ENCODE results near the gene CA10.

The CA10 gene

DNA sequence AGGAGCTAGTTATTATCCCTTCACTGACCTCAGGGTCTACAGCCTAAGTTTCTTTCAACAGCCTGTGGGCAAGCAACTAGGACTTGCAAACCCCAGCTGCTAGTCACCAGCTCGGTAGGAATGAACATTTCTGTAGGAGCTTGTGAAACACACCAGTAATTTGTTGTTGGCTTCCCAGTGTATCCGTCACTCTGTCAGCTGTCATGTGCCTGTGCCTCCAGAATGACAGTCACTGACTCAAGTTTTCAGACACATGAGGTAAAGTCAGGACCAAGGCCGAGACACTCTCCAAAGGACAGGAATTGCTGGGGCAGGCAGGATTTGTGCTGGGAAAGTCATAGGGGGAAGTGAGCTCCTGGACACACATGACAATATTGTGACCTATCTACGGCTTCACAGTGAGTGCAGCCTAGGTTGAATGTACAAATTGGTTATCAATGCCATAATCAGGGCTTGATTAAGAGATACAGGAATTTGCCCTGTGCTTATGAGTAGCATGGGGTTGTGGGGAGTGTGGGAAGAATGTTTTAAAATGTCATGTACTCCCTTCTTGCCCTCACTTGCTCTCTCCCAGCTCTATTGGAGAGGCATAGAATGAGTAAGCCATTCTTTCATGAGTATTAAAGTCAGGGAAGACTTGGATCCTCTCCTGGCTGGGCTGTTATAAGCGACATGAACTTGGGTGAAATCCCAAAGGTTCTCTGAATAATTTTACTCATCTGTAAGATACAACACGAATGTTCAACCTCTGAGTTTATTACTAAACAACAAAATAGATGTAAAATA, 506.8 kb downstream of the CA10 start:
- no peak for DNase-seq (ENCODE audit: low read depth in 2 of 2)

DNA sequence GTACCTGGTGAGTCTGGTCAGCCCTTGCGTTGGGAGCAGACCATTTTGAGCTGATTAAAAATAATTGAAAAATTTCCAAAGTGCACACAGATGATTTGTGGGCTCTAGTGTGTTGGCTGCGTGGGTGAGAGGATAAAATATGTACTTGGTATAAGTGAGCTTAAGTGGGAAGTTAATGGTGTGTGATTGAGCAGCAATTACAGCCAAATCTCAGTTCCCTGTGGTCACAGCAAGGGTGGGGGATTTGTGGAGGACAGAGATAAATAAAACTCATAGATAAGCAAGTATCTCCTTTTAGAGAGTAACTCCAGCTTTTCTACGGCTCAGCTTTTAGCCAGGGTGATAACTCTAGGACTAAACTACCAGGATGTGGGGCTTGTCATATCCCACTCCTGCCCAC, 507.7 kb downstream of the CA10 start:
- no peak for DNase-seq (ENCODE audit: low read depth in 2 of 2)

DNA sequence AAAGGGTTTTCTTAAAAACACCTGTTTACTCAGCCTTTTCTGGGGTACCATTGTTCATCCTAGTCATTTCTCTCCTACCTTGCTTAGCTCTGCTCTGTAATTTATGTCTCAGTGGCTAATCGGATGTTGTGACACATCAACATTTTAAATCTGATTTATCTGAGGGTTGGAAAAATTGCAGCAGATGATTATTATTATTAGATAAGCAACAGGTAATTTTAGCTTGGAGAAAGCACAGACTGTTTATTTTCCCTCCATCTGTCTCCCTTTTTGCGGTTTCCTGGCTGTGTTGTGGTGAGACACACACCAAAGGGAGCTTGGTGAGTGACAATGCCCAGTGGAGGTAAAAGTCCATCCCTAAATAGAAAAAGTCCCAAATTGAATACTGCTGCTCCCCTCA, 508.3 kb downstream of the CA10 start:
- DNase-seq (ENCODE audit: low read depth in 2 of 2), result no peak

DNA sequence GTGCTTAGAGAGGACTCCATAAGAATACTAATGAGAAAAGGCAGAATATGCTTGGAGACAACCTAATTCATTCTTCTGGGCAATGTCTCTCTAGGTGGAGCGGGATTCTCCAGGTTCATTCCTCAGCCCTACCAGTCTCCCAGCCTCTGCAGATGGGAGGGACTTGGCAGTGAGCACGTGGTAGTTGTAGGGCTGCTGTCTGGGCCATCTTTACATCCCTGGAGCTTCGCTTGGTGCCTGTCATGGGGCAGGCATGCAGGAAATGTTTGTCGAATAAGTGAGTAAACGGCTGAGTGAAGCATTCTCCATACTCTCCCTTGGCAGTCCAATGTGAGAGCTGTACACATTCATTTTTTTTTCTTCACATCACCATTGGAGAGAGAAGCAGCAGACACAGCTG, 510.7 kb downstream of the CA10 start:
- DNase-seq (ENCODE audit: low read depth in 2 of 2), result no peak

DNA sequence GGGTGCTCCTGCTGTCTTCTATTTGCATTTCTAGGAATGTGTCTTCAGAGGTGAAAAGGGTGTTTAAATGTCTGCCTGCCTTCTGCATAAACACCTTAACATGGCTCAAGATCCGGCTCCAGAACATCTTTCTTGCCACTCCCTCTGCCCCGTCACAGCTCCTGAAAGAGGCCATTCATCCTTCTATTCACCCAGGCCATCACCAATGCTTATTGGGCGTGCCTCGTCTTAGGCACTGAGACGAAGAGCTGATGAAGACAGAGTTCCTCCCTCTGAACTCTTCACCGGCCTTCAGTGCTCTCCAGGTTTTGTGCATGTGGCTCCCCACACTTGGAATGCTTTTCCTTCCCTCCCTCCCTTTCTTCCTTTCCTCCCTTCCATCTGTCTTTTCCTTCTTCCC, 511.4 kb downstream of the CA10 start:
- no peak for DNase-seq (ENCODE audit: low read depth in 2 of 2)

DNA sequence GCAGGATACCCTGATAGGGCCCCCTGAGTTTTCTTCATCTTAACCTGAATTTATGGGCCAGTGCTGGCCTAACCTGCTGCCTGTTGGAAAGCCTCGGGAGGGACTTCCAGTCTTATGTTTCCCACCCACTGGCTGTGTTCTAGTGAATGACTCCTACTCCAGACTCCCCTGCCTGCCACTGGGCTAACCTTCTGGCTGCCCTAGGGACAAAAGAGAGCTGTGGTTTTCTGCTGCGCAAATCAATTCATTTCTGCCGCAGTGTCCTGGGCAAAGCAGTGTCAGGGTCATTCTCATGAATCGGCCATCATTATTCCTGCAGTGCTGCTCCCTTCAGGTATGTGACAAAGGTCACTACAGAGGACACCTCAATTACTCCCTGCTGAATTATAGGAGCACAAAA, 512.0 kb downstream of the CA10 start:
- no peak for DNase-seq (ENCODE audit: low read depth in 2 of 2)

DNA sequence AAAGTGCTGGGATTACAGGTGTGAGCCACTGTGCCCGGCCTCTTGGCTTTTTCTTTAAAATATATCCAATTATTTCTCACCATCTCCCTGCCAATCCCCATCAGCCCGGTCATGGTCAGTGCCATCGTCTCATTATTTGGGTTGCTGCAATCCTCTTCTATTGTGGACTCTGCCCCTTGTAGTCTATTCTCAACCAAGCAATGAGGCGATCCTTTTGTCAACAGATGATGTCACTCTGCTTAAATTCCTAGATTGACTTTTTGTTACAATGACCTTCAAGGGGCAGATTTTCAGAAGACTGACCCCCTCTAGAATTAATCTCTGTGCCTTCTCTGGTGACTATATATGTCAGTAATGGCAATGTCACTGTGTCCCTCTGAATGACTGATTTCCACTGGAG, 513.5 kb downstream of the CA10 start:
- no peak for DNase-seq (ENCODE audit: low read depth in 2 of 2)

DNA sequence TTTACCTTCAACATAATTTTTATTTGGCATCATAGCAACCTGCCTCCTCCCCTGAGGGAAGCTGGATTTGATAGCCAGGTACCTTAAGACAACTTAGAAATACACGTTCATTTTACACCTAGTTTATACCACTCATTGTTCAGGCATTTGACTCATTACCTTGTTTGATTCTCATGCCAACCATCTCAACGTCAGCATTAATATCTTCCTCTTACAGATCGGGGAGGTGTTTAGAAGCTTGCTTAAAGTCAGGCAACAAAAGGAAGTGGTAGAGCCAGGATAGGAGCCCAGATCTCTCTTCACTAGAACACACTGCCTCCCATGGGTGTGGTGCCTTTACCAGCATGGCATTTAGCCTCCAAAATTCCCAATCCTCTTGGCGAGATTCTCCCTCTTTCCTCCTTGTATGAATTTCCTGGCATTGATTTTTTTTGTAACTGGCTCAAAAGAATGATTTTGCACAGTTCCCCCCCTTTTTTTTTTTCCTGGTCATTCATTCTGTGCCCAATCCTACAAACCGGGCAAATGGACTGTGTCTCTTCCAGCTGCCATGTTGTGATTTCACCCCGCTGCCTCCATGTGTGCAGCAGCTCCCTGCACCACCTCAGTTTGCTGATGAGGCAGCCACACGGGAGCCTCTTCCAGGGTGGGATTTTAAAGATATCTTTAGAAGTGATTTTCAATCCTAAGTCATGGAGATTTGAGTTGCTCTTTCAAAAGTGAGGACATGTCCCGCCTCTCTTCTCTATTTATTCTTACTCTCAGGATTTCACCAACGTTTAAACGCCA, 514.6 kb downstream of the CA10 start:
- DNase-seq (ENCODE audit: low read depth in 2 of 2), result no peak

DNA sequence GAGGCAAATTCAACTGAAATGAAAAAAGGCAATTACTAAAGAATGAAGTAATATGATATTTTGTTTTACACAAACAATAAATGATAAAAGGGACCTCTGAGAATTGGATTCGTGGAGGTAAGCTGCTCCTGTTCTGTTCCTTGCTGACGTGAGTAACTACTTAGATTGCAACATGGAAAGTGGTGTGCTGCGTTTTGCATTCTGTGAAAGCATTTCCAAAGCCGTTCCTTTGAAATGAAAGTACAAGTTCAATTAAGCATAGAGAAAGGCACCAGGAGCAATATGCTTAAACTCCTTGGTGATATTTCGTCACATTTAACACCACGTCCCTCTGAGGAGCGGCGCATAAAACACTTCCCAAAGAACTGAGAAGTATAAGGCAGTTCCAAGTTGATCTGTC, 516.5 kb downstream of the CA10 start:
- DNase-seq (ENCODE audit: low read depth in 2 of 2), result no peak

DNA sequence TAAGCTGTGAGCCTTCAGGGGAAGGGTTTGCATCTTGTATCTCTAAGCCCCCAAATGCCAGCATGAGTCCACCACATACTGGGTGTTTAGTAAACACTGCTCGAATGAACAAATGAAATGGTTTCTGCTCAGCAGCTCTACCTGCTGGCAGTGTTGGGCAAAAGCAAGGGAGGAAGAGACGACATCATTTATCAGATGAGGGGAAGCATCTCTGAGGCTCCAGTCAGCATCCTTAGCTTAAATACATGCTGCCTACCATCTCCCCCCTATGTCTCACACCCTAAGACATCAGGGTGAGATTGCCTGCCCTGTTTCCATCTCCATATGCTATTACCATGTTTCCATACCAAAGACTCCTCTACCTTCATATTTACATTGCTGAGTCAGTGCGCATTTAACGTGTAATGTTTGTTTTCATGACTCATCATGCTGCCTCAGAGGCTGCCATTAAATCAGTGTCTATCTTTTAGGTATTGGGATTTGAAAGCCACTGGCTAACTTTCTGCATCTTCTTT, 518.3 kb downstream of the CA10 start:
- no peak for DNase-seq (ENCODE audit: low read depth in 2 of 2)

DNA sequence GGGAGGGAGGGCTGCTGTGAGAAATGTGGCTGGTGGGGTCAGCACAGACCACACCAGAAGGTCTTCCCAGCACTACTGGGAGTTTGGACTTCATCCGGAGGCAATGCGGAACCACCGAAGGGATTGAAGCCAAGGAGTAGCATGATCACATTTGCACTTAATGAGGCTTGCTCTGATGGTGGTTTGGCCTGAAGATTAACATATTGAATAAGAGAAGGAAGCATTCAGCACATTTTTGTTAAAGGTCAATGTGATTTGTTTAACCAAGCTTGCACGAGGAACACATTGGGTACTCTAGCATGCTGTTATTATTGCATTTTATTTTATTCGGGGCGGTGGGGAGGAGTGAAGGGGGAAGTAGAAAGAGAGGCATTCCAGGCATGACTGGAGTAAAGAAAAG, 519.5 kb downstream of the CA10 start:
- no peak for DNase-seq (ENCODE audit: low read depth in 2 of 2)

DNA sequence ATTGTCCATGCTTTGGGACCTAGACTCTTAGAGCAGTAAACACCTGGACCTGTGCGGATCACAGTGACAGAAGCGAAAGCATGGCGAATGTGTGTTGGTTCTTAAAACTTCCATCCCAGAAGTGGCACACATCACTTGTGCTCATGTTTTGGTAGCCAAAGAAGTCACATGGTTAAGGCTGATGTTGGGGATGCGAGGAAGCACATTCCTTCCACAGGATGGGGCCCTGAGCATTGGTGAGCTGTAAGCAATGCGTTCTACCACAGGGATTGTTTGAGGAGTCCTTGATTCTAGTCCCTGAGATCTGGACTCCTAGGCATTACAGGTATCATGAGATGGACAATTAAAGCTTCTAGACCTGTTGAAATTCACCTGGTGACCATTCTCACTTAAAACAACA, 522.2 kb downstream of the CA10 start:
- no peak for DNase-seq (ENCODE audit: low read depth in 2 of 2)

DNA sequence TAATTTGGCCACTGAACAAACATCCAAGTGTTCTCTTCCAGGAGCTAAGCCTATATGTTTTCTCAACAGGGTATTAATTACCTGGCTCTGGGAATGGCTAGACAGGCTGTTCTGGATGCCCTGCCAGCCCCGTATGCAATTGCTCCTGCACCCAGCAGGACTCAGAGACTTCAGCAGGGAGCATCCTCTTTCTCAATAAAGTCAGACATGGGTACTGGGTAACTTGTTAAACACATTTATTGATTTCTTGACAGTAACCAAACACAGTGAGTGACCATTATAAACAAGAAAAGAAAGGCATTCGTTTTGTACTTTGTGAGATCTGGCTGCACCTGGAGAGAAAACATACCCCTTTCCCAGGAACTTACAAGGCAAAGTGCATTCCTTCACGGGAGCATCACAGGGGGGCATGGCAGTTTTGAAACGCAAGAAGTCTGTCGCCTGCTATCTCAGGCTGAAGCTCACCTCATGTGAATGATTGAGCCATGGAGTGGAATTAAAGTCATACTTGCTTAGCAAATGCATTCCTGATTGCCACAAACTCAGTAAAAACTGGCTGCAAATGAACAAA, 528.3 kb downstream of the CA10 start:
- no peak for DNase-seq (ENCODE audit: low read depth in 2 of 2)

DNA sequence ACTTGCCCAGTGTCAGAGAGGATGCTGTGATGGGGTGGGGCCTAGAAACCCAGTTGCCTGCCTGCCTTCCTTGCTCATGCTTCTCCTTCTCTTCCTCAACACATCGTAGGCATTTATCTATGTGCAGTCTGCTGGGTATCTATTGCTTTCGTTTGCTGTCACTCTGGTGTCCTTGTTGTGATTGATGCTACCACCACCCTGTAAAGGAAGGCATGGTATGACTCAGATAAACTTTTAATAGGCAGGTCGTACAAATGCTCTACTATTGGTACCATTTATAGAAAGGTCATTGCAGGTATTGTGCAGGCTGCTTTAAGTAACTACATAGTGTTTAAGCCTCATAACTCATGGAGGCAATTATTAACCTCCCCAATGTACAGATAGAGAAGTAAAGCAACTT, 529.3 kb downstream of the CA10 start:
- no peak for DNase-seq (ENCODE audit: low read depth in 2 of 2)

DNA sequence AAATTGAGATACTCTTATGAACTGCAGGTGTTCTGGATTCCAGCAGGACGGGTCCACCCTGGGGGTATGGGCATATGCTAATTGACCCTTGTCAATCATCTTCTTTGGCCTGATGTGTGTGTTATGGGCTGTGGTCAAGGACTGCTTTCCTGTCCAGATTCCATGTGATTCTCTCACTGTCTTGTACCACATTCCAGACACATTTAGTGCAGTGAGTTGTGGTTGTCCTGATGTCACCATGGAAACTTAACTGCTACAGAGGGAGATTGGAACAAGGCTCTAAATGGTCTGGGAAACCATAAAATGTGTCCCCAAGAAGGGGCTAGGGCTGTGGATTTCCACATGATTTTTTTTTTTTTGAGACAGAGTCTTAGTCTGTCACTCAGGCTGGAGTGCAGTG, 530.7 kb downstream of the CA10 start:
- DNase-seq (ENCODE audit: low read depth in 2 of 2), result no peak

DNA sequence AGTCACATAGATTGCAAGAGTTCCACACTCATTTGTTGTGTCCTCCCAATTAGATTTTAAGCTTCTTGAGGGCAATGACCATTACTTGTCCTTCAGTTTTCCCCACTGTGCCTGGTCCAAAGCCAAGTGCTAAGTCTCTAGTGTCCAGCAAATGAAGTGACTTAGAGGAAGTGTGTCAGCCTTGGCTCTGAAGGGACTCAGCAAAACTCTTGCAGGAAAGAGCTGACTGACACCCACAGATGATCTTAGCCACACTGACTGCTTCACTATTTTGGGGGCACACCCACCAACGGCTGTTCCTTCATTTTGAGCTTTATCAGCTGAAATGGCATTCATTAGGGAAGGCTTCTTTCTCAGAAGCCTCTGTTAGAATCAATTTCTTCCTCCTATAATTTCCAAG, 540.0 kb downstream of the CA10 start:
- DNase-seq (ENCODE audit: low read depth in 2 of 2), result no peak

DNA sequence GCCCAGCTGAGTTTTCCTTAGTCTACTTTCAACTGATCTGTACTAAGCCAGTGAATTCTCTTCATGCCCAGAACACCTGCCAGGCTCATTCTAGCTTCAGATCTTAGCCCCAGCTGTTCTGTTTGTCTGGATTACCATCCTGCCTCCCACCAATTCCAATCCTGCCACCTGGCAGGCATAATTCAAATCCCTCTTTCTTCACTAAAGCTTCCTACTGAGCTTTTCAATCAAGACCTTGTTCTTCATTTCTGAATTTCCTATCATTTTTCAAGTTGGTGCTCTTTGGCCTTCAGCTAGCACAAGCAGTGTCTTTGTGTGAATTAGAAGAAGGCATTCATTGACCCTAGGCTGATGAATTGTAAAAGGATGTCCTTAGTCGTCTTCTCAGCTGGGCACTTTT, 540.5 kb downstream of the CA10 start:
- DNase-seq (ENCODE audit: low read depth in 2 of 2), result no peak

DNA sequence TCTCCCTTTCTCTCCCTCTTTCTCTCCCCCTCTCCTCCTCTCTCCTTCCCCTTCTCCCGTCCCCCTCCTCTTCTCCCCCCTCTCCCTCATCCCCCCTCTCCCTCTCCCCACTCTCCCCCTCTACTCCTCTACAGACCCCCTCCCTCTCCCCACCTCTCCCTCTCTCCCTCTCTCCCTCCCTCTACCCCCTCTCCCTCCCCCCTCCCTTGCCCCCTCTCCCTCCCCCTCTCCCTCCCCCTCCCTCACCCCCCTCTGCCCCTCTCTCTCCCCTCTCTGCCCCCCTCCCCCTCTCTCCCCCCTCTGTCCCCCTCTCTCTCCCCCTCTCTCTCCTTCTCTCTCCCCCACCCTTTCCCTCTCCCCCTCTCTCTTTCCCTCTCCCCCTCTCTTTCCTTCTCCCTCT, 545.3 kb downstream of the CA10 start:
- DNase-seq (ENCODE audit: low read depth in 2 of 2), result no peak

DNA sequence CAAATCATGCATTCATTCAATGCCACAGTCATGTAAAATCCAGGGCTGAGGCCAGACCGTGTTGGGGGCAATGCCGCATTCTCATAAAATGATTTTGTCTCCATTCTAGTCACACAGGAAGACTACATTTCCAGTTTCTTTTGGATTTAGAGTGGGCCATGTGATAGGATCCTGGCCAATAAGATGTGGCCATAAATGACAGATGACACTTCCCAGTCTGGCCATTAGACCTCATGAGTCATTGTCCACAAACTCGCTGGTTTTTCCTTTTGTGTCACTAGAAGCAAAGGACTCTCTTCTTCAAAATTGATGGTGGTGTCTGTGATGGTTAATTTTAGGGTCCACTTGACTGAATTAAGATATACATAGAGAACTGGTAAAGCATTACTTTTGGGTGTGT, 545.8 kb downstream of the CA10 start:
- DNase-seq (ENCODE audit: low read depth in 2 of 2), result no peak

DNA sequence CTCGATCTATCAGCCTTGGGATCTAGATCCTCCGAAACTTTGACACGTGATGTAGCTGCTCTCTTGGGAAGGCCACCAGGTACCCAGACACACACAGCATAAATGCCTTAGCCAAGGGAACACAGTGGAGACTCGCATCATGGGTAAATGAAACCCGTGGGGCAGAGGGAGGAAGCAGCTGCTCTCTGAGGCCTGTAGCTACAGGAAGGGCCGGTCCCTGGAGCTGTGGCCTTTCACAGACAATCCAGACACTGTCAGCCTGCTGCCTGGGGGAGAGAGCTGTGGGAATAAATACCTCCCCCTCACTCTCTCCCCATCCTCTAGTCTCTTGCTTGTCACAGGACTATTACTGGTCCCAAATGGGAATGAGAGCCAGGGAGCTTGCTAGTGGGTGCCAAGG, 546.9 kb downstream of the CA10 start:
- no peak for DNase-seq (ENCODE audit: low read depth in 2 of 2)

DNA sequence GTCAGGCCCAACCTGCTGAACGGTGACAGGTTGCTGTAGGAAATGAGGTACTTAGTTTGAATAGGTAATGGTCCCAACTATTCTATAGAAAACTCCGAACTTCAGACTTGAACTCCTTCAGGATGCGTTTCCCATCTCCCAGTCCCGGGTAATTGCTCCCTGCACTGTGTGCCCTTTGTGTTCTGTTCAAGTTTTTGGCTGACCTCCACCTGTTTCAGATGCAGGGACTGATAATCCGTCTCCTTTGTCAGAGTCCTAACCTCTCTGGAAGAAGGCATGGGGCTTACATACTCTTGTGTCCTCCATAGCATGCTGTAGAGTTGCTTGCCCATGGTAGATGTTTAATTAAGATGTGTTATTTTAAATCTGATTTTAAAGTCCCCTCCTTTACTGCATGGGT, 547.7 kb downstream of the CA10 start:
- no peak for DNase-seq (ENCODE audit: low read depth in 2 of 2)

DNA sequence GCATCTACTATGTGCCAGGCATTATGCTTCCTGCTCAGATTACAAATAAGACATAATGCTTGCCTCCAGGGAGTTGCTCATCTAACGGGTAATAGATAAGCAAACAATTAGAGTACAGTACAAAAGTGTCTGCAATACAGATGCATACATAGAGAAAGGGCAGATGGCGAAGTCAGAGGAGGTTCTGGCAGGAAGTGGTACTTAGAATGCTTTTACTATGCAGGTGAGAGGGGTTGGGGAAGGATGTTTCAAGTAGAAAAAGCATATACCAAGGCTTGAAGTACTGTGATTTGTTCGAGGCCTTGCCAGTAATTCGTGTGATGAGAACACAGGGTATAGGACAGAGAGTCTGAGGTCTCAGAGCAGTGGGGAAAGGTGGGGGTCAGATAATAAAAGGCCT, 548.4 kb downstream of the CA10 start:
- DNase-seq (ENCODE audit: low read depth in 2 of 2), result no peak

All from stimulated activated CD4-positive, alpha-beta T cell treated with anti-CD3 and anti-CD28 coated beads, Interleukin-1b, Interleukin-23, amount 100 ng/mL, for 1 hour (primary cell).